ENCODE data around the gene HOXC6.

HOXC6 gene

DNA sequence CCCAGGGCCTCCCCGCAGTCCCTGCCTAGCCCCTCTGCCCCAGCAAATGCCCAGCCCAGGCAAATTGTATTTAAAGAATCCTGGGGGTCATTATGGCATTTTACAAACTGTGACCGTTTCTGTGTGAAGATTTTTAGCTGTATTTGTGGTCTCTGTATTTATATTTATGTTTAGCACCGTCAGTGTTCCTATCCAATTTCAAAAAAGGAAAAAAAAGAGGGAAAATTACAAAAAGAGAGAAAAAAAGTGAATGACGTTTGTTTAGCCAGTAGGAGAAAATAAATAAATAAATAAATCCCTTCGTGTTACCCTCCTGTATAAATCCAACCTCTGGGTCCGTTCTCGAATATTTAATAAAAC lies 2.2 kb downstream of the HOXC6 start:
- H3K4me1 ChIP-seq (ENCODE audit: insufficient read depth, low read length, poor library complexity, severe bottlenecking) = peaks cover 35% of the 10 kb centered on the region

DNA sequence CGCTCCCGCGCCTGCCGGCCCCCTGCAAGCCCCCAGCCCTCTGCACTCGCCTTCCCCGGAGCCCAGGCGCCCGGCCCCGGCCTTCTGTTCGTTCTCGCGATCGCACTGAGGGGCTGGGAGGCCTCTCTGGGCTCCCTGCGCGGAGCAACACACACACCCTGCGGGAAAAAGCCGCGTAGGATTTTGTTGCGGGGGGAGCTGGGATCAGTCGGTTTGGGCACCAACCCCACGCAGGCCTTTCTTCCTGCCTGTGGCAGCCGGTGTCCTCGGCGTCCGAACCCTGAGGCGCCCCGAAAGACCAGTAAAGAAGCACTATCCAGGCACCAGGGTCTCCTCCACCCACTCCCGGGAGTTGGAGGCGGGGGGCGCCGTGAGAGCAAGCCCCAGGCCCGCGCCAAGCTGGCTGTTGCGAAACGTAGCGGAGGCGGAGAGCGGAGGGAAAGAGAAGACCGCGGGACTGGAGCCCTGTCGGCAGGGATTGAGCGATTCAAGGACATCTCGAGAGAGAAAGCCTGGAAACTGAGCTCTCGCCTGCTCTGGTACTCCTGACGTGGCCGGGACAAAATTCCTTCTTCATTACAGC lies 2.7 kb downstream of the HOXC6 start:
- H3K9ac ChIP-seq (ENCODE audit: low read depth, low read length, poor library complexity, severe bottlenecking) = no peak overlapping the region
- H3K4me3 ChIP-seq (ENCODE audit: low read length, poor library complexity, severe bottlenecking) = no peak overlapping the region
- peaks cover 53% of the 10 kb centered on the region for H4K20me1 ChIP-seq (ENCODE audit: insufficient read depth, low read length, poor library complexity, severe bottlenecking)
- no peaks in the 10 kb centered on the region for H3K27me3 ChIP-seq (ENCODE audit: insufficient read depth, low read length, poor library complexity, severe bottlenecking)
- peaks cover 35% of the 10 kb centered on the region for H3K4me1 ChIP-seq (ENCODE audit: insufficient read depth, low read length, poor library complexity, severe bottlenecking)
- H3K4me2 ChIP-seq (ENCODE audit: low read depth, low read length, poor library complexity, severe bottlenecking) = no peak overlapping the region
- TF ChIP-seq EZH2phosphoT487 (IDR thresholded peaks at IDR 0.05; ENCODE audit: borderline replicate concordance) = no peak
- TF ChIP-seq, protein P1, sequence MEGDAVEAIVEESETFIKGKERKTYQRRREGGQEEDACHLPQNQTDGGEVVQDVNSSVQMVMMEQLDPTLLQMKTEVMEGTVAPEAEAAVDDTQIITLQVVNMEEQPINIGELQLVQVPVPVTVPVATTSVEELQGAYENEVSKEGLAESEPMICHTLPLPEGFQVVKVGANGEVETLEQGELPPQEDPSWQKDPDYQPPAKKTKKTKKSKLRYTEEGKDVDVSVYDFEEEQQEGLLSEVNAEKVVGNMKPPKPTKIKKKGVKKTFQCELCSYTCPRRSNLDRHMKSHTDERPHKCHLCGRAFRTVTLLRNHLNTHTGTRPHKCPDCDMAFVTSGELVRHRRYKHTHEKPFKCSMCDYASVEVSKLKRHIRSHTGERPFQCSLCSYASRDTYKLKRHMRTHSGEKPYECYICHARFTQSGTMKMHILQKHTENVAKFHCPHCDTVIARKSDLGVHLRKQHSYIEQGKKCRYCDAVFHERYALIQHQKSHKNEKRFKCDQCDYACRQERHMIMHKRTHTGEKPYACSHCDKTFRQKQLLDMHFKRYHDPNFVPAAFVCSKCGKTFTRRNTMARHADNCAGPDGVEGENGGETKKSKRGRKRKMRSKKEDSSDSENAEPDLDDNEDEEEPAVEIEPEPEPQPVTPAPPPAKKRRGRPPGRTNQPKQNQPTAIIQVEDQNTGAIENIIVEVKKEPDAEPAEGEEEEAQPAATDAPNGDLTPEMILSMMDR (conservative IDR thresholded peaks at IDR 0.05; ENCODE audit: low read length) = no peak
- peaks cover 33% of the 10 kb centered on the region; the same call in 1 of the 2 replicates for H3K36me3 ChIP-seq (ENCODE audit: insufficient read depth, low read length)
- no peaks in the 10 kb centered on the region for H3K9me2 ChIP-seq (replicated peaks; ENCODE audit: low read depth, low read length)
- no peak overlapping the region for H2AFZ ChIP-seq (ENCODE audit: low read length)
- H3K79me2 ChIP-seq (ENCODE audit: insufficient read depth, low read length) = peaks cover 61% of the 10 kb centered on the region
- no peaks in the 10 kb centered on the region for H3K9me3 ChIP-seq (ENCODE audit: insufficient read depth, low read depth, low read length)
- H3F3A ChIP-seq (ENCODE audit: low read depth) = peaks cover 9% of the 10 kb centered on the region; the same call in 1 of the 2 replicates

More for the DNA sequence above, 2.2 kb downstream of the HOXC6 start:
- Histone ChIP-seq H2AFZ (ENCODE audit: low read length) (no peak overlapping the region), H3K9me2 (replicated peaks; ENCODE audit: low read depth, low read length) (no peaks in the 10 kb centered on the region), H3K4me2 (ENCODE audit: low read depth, low read length, poor library complexity, severe bottlenecking) (no peak overlapping the region), H3K9ac (ENCODE audit: low read depth, low read length, poor library complexity, severe bottlenecking) (no peak overlapping the region), H3K27me3 (ENCODE audit: insufficient read depth, low read length, poor library complexity, severe bottlenecking) (no peaks in the 10 kb centered on the region), H3F3A (ENCODE audit: low read depth) (peaks cover 8% of the 10 kb centered on the region; the same call in 1 of the 2 replicates), H3K79me2 (ENCODE audit: insufficient read depth, low read length) (peaks cover 62% of the 10 kb centered on the region), H3K36me3 (ENCODE audit: insufficient read depth, low read length) (peaks cover 33% of the 10 kb centered on the region; the same call in 1 of the 2 replicates), H3K9me3 (ENCODE audit: insufficient read depth, low read depth, low read length) (no peaks in the 10 kb centered on the region), H4K20me1 (ENCODE audit: insufficient read depth, low read length, poor library complexity, severe bottlenecking) (peaks cover 58% of the 10 kb centered on the region), H3K4me3 (ENCODE audit: low read length, poor library complexity, severe bottlenecking) (no peak overlapping the region)
- no peak for TF ChIP-seq EZH2phosphoT487 (IDR thresholded peaks at IDR 0.05; ENCODE audit: borderline replicate concordance)
- TF ChIP-seq, protein P1 (conservative IDR thresholded peaks at IDR 0.05; ENCODE audit: low read length) = no peak

DNA sequence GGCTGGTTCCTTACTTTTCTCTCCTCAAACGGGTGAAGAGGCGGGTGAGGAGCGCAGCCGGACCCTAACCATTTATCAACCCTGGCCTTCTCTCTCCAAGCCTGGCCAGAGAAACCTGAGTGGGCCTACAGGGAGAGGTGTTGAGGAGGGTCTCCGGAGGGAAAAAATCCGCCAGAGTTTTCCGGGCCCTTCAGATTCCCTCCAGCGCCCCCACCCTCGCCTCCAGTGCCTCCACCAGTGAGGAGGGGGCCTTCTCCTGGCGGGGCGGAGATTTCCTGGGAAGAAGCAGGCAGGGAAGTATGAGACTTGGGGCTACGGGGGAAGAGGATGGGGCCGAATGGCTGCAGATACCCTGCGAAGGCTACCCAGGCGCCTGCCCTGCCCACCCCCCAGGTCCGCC lies 3.2 kb downstream of the HOXC6 start:
- Histone ChIP-seq H3K4me3 (ENCODE audit: low read length, poor library complexity, severe bottlenecking) (no peak overlapping the region), H3K36me3 (ENCODE audit: insufficient read depth, low read length) (peaks cover 33% of the 10 kb centered on the region; the same call in 1 of the 2 replicates), H4K20me1 (ENCODE audit: insufficient read depth, low read length, poor library complexity, severe bottlenecking) (peaks cover 48% of the 10 kb centered on the region), H3K9me3 (ENCODE audit: insufficient read depth, low read depth, low read length) (no peaks in the 10 kb centered on the region), H3K4me1 (ENCODE audit: insufficient read depth, low read length, poor library complexity, severe bottlenecking) (peaks cover 37% of the 10 kb centered on the region), H3K79me2 (ENCODE audit: insufficient read depth, low read length) (peaks cover 59% of the 10 kb centered on the region), H3K9ac (ENCODE audit: low read depth, low read length, poor library complexity, severe bottlenecking) (no peak overlapping the region), H3F3A (ENCODE audit: low read depth) (peaks cover 14% of the 10 kb centered on the region), H2AFZ (ENCODE audit: low read length) (no peak overlapping the region), H3K9me2 (replicated peaks; ENCODE audit: low read depth, low read length) (no peaks in the 10 kb centered on the region), H3K4me2 (ENCODE audit: low read depth, low read length, poor library complexity, severe bottlenecking) (no peak overlapping the region), H3K27me3 (ENCODE audit: insufficient read depth, low read length, poor library complexity, severe bottlenecking) (no peaks in the 10 kb centered on the region)
- no peak for TF ChIP-seq EZH2phosphoT487 (IDR thresholded peaks at IDR 0.05; ENCODE audit: borderline replicate concordance)
- TF ChIP-seq, protein P1 (conservative IDR thresholded peaks at IDR 0.05; ENCODE audit: low read length) = no peak

Measured in Loucy (cell line).